KMS-11 (cell line): ENCODE data around the gene FGGY.

ENCODE experiments used
- H2AFZ ChIP-seq: fragments of 200-600 bp; sonication (generic); 2 replicates; pipeline ENCODE4 v1.6.1; 2016; ENCODE audit warnings: antibody characterized with exemption, mixed run types, low read depth
- H3K27ac ChIP-seq: fragments of 200-600 bp; sonication (generic); 2 replicates; pipeline ENCODE4 v1.6.1; 2016; ENCODE audit warnings: mild to moderate bottlenecking, mixed run types
- H3K27me3 ChIP-seq: fragments of 200-600 bp; sonication (generic); 2 replicates; pipeline ENCODE4 v1.6.1; 2017; ENCODE audit warnings: mild to moderate bottlenecking, low read depth, mixed run types, moderate library complexity; ENCODE audit not compliant: insufficient read depth
- H3K36me3 ChIP-seq: fragments of 200-600 bp; sonication (generic); 2 replicates; pipeline ENCODE4 v1.6.1; 2017; ENCODE audit warnings: mild to moderate bottlenecking, mixed run types; ENCODE audit not compliant: insufficient read depth
- H3K4me1 ChIP-seq: fragments of 200-600 bp; sonication (generic); 2 replicates; pipeline ENCODE4 v1.6.1; 2016; ENCODE audit warnings: mild to moderate bottlenecking, low read depth, mixed run types; ENCODE audit not compliant: poor library complexity, severe bottlenecking
- H3K4me2 ChIP-seq: fragments of 200-600 bp; sonication (generic); 2 replicates; pipeline ENCODE4 v1.7.0; 2016; ENCODE audit warnings: mild to moderate bottlenecking, mixed run types
- H3K4me3 ChIP-seq: fragments of 200-600 bp; sonication (generic); IDR thresholded peaks from 2 replicates; pipeline ENCODE4 v1.6.1; 2017; ENCODE audit warnings: low read depth, low read length, mixed read lengths; ENCODE audit not compliant: insufficient read depth
- H3K79me2 ChIP-seq: fragments of 200-600 bp; sonication (generic); 2 replicates; pipeline ENCODE4 v1.6.1; 2016; ENCODE audit warnings: low read depth, mixed run types; ENCODE audit not compliant: insufficient read depth
- H3K9ac ChIP-seq: fragments of 200-600 bp; sonication (generic); 2 replicates; pipeline ENCODE4 v1.6.1; 2016; ENCODE audit warnings: mild to moderate bottlenecking, mixed run types
- H4K20me1 ChIP-seq: fragments of 200-600 bp; sonication (generic); 2 replicates; pipeline ENCODE4 v1.6.1; 2016; ENCODE audit warnings: mild to moderate bottlenecking, mixed run types; ENCODE audit not compliant: insufficient read depth
- TF ChIP-seq, protein P1 (sequence below): fragments of 200-600 bp; sonication (generic); conservative IDR thresholded peaks from 2 replicates; pipeline ENCODE4 v1.6.1; 2017; ENCODE audit warnings: low read depth, mild to moderate bottlenecking, antibody characterized with exemption, low read length, moderate library complexity, mixed read lengths

Gene FGGY

DNA sequence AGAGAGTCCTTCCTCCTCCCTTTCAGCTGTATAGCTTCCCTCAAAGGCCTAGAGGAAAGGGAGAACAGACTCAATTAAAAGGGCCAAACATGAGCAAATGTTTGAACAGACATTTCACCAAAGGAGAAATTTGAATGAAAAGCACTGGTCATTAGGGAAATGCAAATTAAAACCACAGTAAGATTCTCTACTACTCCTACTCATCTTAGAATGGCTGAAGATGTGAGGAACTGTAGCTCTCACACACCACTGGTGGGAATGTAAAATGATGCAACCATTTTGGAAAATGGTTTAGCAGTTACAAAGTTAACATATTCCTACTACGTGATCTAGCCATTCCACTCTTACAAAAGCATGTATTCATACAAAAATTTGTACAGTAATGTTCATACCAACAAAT lies 264.9 kb downstream of the FGGY start:
- TF ChIP-seq, protein P1, sequence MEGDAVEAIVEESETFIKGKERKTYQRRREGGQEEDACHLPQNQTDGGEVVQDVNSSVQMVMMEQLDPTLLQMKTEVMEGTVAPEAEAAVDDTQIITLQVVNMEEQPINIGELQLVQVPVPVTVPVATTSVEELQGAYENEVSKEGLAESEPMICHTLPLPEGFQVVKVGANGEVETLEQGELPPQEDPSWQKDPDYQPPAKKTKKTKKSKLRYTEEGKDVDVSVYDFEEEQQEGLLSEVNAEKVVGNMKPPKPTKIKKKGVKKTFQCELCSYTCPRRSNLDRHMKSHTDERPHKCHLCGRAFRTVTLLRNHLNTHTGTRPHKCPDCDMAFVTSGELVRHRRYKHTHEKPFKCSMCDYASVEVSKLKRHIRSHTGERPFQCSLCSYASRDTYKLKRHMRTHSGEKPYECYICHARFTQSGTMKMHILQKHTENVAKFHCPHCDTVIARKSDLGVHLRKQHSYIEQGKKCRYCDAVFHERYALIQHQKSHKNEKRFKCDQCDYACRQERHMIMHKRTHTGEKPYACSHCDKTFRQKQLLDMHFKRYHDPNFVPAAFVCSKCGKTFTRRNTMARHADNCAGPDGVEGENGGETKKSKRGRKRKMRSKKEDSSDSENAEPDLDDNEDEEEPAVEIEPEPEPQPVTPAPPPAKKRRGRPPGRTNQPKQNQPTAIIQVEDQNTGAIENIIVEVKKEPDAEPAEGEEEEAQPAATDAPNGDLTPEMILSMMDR, result no peak
- H3K79me2 ChIP-seq, result no peaks in the 10 kb centered on the region
- no peak overlapping the region for H3K27ac ChIP-seq
- H3K4me1 ChIP-seq, result peaks cover 18% of the 10 kb centered on the region
- H3K27me3 ChIP-seq, result no peaks in the 10 kb centered on the region
- no peaks in the 10 kb centered on the region for H3K36me3 ChIP-seq
- H4K20me1 ChIP-seq, result no peaks in the 10 kb centered on the region
- no peak overlapping the region for H3K9ac ChIP-seq
- no peak overlapping the region for H2AFZ ChIP-seq
- no peak overlapping the region for H3K4me2 ChIP-seq
- H3K4me3 ChIP-seq, result no peak overlapping the region

- Histone ChIP-seq H3K27ac (no peak overlapping the region), H3K27me3 (no peaks in the 10 kb centered on the region), H3K4me3 (no peak overlapping the region), H3K79me2 (no peaks in the 10 kb centered on the region), H3K4me2 (no peak overlapping the region), H3K36me3 (no peaks in the 10 kb centered on the region), H3K4me1 (peaks cover 34% of the 10 kb centered on the region), H4K20me1 (no peaks in the 10 kb centered on the region), H3K9ac (no peak overlapping the region), H2AFZ (no peak overlapping the region)
- TF ChIP-seq, protein P1, result no peak
Measured at GRCh38 chr1:59564192-59564891, 267.4 kb downstream of the FGGY start.

- Histone ChIP-seq H2AFZ (no peak overlapping the region), H3K4me1 (peaks cover 48% of the 10 kb centered on the region), H3K27ac (no peak overlapping the region), H3K27me3 (no peaks in the 10 kb centered on the region), H3K4me2 (peak overlapping the region; percentile 40), H3K79me2 (no peaks in the 10 kb centered on the region), H4K20me1 (no peaks in the 10 kb centered on the region), H3K36me3 (no peaks in the 10 kb centered on the region), H3K4me3 (no peak overlapping the region), H3K9ac (no peak overlapping the region)
- TF ChIP-seq, protein P1, result no peak
Measured at GRCh38 chr1:59565611-59566410, 268.9 kb downstream of the FGGY start.

DNA sequence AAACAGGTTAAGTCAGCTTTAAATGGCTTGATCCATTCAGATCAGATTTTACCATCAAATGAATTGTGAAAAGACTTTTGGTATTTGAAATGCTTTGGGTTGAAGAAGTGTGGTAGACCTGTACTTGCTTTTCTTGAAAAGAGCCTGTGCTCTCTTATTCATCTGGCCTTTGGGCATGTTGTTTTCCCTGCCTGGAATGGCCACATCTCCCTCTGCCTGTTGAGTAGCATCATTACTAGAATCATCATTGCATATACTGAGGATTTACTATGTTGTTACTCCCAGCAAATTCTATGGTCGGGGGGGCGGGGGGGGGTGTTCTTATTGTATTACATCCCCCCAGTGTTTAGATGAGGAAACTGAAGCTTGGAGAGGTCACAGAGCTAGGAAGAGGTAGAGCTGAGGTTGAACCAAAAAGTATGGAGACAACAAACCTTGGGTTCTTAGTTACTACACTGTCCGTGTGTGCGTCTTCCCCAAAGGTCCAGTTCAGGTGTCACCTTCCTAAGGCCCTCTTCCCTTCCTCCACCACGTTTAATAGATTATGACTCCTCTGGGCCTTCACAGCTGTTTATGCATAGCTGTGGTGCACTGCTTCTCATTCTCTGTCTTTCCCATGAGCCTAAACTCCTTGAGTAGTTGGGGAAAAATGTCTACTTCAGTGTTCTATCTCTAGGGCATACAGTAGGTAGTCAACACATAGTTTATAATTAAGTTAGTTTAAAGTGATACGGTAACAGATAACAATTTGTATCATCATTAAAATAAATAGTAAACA lies 271.5 kb downstream of the FGGY start:
- Histone ChIP-seq H3K36me3 (no peaks in the 10 kb centered on the region), H3K4me1 (peaks cover 73% of the 10 kb centered on the region), H3K4me3 (no peak overlapping the region), H3K4me2 (peak overlapping the region; percentile 79; the same call in 1 of the 2 replicates), H3K27me3 (no peaks in the 10 kb centered on the region), H4K20me1 (no peaks in the 10 kb centered on the region), H3K9ac (no peak overlapping the region), H3K79me2 (no peaks in the 10 kb centered on the region), H3K27ac (no peak overlapping the region), H2AFZ (no peak overlapping the region)
- TF ChIP-seq, protein P1, result no peak
